B cell (primary cell): Measurements from ENCODE around the gene CASK. TPM values are rescaled to one million over a fixed set of nuclear protein-coding genes. Genes with fewer than 3 reads are reported as not detected.

Source experiments
- ATAC-seq: fragments of 200-7000 bp; cut with Tn5 transposase; one replicate; pipeline ENCODE4 v1.10.0; 2021; ENCODE audit warnings: low read depth, mild to moderate bottlenecking, moderate number of reproducible peaks, moderate library complexity
- CTCF ChIA-PET: fragments of 350-600 bp; sonication (Branson Sonifier 250); formaldehyde crosslinking; loops from one replicate; lab custom pipeline; 2021; ENCODE audit warnings: antibody characterized with exemption, inconsistent platforms; lab: Charles Lee
- POLR2A ChIA-PET: fragments of 350-600 bp; sonication (Branson Sonifier 250); formaldehyde crosslinking; loops from one replicate; lab custom pipeline; 2021; ENCODE audit warnings: antibody characterized with exemption; lab: Charles Lee
- DNase-seq: peaks from one replicate; pipeline ENCODE4 v3.0.0; 2013
- H2AFZ ChIP-seq: 2 replicates; pipeline ENCODE4 v1.6.1; 2012; ENCODE audit warnings: mild to moderate bottlenecking, low read depth, low read length; ENCODE audit not compliant: insufficient read depth, poor library complexity, severe bottlenecking
- H3K27ac ChIP-seq, 2 donors: 1 replicate in 1 of 2; 2 replicates in 1 of 2; pipeline ENCODE4 v1.5.1; 2012 to 2013; ENCODE audit warnings: low read length in 2 of 2, mild to moderate bottlenecking in 2 of 2, moderate library complexity in 1 of 2
- H3K27me3 ChIP-seq, 4 experiments: fragments of 200-600 bp in 1 of 4; sonication (generic) in 1 of 4; replicated peaks in 1 of 4; 1 replicate in 2 of 4; 2 replicates in 2 of 4; pipeline versions ENCODE4 v1.6.1 to v1.7.0; 2013 to 2016; ENCODE audit warnings: low read length in 3 of 4, mild to moderate bottlenecking in 2 of 4, mixed read lengths in 1 of 4, moderate library complexity in 1 of 4; ENCODE audit not compliant: insufficient read depth in 4 of 4, control insufficient read depth in 3 of 4; ENCODE audit errors: control extremely low read depth in 1 of 4
- H3K36me3 ChIP-seq, 2 experiments: replicated peaks in 1 of 2; 1 replicate in 1 of 2; 2 replicates in 1 of 2; pipeline versions ENCODE4 v1.6.1 to v1.7.1; 2013; ENCODE audit warnings: low read length in 1 of 2; ENCODE audit not compliant: insufficient read depth in 2 of 2, control insufficient read depth in 1 of 2; ENCODE audit errors: control extremely low read depth in 1 of 2, extremely low read depth in 1 of 2
- H3K4me1 ChIP-seq, 2 donors: fragments of 200-600 bp in 1 of 2; sonication (generic) in 1 of 2; 1 replicate in 1 of 2; 2 replicates in 1 of 2; pipeline versions ENCODE4 v1.5.1 to v1.6.1; 2013 to 2017; ENCODE audit warnings: low read length in 2 of 2; ENCODE audit not compliant: control insufficient read depth in 2 of 2, insufficient read depth in 2 of 2
- H3K4me2 ChIP-seq: replicated peaks from 2 replicates; pipeline ENCODE3; 2012; ENCODE audit warnings: mild to moderate bottlenecking, low read depth, low read length; ENCODE audit not compliant: poor library complexity, severe bottlenecking
- H3K4me3 ChIP-seq, 5 experiments: fragments of 200-600 bp in 1 of 5; sonication (generic) in 1 of 5; 1 replicate in 3 of 5; 2 replicates in 2 of 5; pipeline versions ENCODE4 v1.5.1 to v1.7.0; 2011 to 2016; ENCODE audit warnings: low read length in 4 of 5, mild to moderate bottlenecking in 4 of 5, low read depth in 2 of 5, control low read depth in 1 of 5, moderate library complexity in 1 of 5; ENCODE audit not compliant: insufficient read depth in 1 of 5; ENCODE audit errors: control extremely low read depth in 1 of 5, extremely low read depth in 1 of 5
- H3K79me2 ChIP-seq: fragments of 200-600 bp; sonication (generic); one replicate; pipeline ENCODE4 v1.6.0; 2016; ENCODE audit warnings: low read length; ENCODE audit not compliant: control insufficient read depth, insufficient read depth
- H3K9ac ChIP-seq: fragments of 200-600 bp; sonication (generic); 2 replicates; pipeline ENCODE4 v1.6.1; 2017; ENCODE audit warnings: mild to moderate bottlenecking, low read length, moderate library complexity
- H3K9me3 ChIP-seq, 3 donors: one replicate each; pipeline versions ENCODE4 v1.6.1 to v1.7.1; 2013; ENCODE audit warnings: low read length in 2 of 3; ENCODE audit not compliant: control insufficient read depth in 2 of 3, insufficient read depth in 1 of 3; ENCODE audit errors: control extremely low read depth in 1 of 3
- H4K20me1 ChIP-seq: 2 replicates; pipeline ENCODE4 v1.6.0; 2012; ENCODE audit warnings: mild to moderate bottlenecking, low read length; ENCODE audit not compliant: insufficient read depth, control insufficient read depth, poor library complexity, severe bottlenecking
- H3K27ac Mint-ChIP-seq: one replicate; pipeline ENCODE4 v1.8.0; 2021; ENCODE audit warnings: mixed read lengths
- H3K27me3 Mint-ChIP-seq: one replicate; pipeline ENCODE4 v1.8.0; 2021; ENCODE audit warnings: mixed read lengths
- H3K4me1 Mint-ChIP-seq: one replicate; pipeline ENCODE4 v1.8.0; 2021; ENCODE audit warnings: mixed read lengths
- H3K4me3 Mint-ChIP-seq: one replicate; pipeline ENCODE4 v1.8.0; 2021; ENCODE audit warnings: mixed read lengths
- H3K9me3 Mint-ChIP-seq: one replicate; pipeline ENCODE4 v1.8.0; 2022; ENCODE audit warnings: mixed read lengths; ENCODE audit not compliant: insufficient read depth
- EZH2 ChIP-seq: IDR thresholded peaks from 2 replicates; pipeline ENCODE4 v1.6.1; 2012; ENCODE audit warnings: borderline replicate concordance, low read depth, mild to moderate bottlenecking, moderate library complexity, low read length; ENCODE audit not compliant: insufficient read depth, poor library complexity, severe bottlenecking
- WGBS: methylation state at CpG from one replicate; pipeline ENCODE4 v1.1.5; 2013; ENCODE audit warnings: missing lambda C conversion rate; ENCODE audit not compliant: insufficient coverage; 5-methylcytosine and 5-hydroxymethylcytosine counted together
- intact Hi-C: fragments of 100-400 bp; cut with micrococcal nuclease; formaldehyde crosslinking; loops from one replicate; pipeline ENCODE4 v1.10.0; 2022
- polyA plus RNA-seq: library from polyadenylated mRNA; depleted of rRNA; stranded (reverse); fragments of >200 nt; gene quantifications from 2 replicates; pipeline ENCODE4 v1.2.3, GENCODE V29; 2012
- total RNA-seq, 2 donors: library from RNA; stranded (reverse); fragments of 120-200 nt in 1 of 2; gene quantifications; 1 replicate in 1 of 2; 2 replicates in 1 of 2; pipeline versions ENCODE4 v1.2.3 to v1.2.4, GENCODE V29; 2013 to 2022
- TF ChIP-seq, protein P1 (sequence below): fragments of 200-600 bp; IDR thresholded peaks from one replicate; pipeline ENCODE4 v1.8.0; 2022; ENCODE audit warnings: antibody characterized with exemption, mild to moderate bottlenecking

The CASK gene
- total and polyA plus RNA-seq, 2 donors (not counting 1 experiment from before 2014, with no cell fraction given), result 14.2 to 50.4 TPM

DNA sequence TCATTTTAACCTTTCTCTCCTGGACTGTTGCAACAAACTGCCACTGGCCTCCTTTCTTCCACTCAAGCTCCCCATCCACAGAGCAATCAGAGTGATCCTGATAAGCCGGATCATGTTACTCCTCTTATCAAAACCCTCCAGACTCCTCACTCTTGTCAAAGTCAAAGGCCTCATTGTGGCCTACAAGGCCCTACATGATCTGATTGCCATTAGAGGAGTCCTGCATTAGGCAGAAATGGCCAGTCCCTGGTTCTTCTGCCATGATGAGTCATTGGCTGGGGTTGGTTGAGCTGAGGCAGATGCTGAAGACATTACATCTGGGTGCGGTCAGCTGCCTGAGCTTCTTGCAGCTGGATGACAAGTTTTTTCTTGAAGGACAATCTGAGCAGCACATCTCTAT is 32.7 kb upstream of the CASK start:
- ChIA-PET POLR2A (no interaction called here), CTCF (no interaction called here)
- ATAC-seq (no peak), DNase-seq (no peak)
- Mint-ChIP-seq H3K4me3 (no peak overlapping the region), H3K27me3 (peaks cover 4% of the 10 kb centered on the region), H3K9me3 (no peaks in the 10 kb centered on the region), H3K27ac (no peak overlapping the region), H3K4me1 (no peaks in the 10 kb centered on the region)
- intact Hi-C loops, result no loop called here
- TF ChIP-seq, protein P1, sequence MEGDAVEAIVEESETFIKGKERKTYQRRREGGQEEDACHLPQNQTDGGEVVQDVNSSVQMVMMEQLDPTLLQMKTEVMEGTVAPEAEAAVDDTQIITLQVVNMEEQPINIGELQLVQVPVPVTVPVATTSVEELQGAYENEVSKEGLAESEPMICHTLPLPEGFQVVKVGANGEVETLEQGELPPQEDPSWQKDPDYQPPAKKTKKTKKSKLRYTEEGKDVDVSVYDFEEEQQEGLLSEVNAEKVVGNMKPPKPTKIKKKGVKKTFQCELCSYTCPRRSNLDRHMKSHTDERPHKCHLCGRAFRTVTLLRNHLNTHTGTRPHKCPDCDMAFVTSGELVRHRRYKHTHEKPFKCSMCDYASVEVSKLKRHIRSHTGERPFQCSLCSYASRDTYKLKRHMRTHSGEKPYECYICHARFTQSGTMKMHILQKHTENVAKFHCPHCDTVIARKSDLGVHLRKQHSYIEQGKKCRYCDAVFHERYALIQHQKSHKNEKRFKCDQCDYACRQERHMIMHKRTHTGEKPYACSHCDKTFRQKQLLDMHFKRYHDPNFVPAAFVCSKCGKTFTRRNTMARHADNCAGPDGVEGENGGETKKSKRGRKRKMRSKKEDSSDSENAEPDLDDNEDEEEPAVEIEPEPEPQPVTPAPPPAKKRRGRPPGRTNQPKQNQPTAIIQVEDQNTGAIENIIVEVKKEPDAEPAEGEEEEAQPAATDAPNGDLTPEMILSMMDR, result no peak
- TF ChIP-seq EZH2, result no peak
- Histone ChIP-seq H4K20me1 (no peaks in the 10 kb centered on the region), H3K4me3 (no peak overlapping the region), H3K9me3 (no peaks in the 10 kb centered on the region), H3K27ac (no peak overlapping the region), H3K9ac (no peak overlapping the region), H3K36me3 (no peaks in the 10 kb centered on the region), H3K27me3 (no peaks in the 10 kb centered on the region), H3K79me2 (no peaks in the 10 kb centered on the region), H3K4me1 (no peaks in the 10 kb centered on the region), H3K4me2 (no peak overlapping the region), H2AFZ (no peak overlapping the region)
- no CpG with 5 or more reads among the region's 2 CpGs for WGBS

DNA sequence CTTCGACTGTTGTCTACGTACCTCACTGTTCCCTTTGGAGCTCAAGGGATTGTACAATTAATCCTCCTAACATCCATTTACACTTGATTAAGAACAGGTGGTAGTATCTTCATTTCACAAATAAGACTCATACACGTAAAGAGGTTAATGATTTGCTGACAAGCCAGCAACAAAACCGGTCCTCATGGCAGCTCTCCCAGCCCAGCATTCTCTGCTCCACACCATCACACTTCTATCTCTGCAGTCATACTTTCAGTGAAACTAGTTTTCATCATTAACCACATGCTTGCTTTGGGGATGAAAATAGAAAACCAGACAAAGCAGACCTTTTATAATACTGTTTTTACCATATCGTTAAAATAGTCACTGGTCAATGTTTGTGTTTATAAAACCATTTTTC is 28.7 kb upstream of the CASK start:
- Mint-ChIP-seq H3K4me3 (no peak overlapping the region), H3K4me1 (no peaks in the 10 kb centered on the region), H3K9me3 (no peaks in the 10 kb centered on the region), H3K27ac (no peak overlapping the region), H3K27me3 (no peaks in the 10 kb centered on the region)
- DNase-seq, result no peak
- Histone ChIP-seq H3K27ac (no peak overlapping the region), H3K9me3 (no peaks in the 10 kb centered on the region), H3K4me3 (no peak overlapping the region), H4K20me1 (no peaks in the 10 kb centered on the region), H3K27me3 (no peaks in the 10 kb centered on the region), H3K79me2 (no peaks in the 10 kb centered on the region), H3K4me2 (no peak overlapping the region), H3K4me1 (no peaks in the 10 kb centered on the region), H2AFZ (no peak overlapping the region), H3K36me3 (no peaks in the 10 kb centered on the region), H3K9ac (no peak overlapping the region)
- ChIA-PET CTCF (no interaction called here), POLR2A (no interaction called here)
- ATAC-seq, result no peak
- TF ChIP-seq, protein P1, result no peak
- no peak for TF ChIP-seq EZH2
- intact Hi-C loops, result no loop called here
- no CpG with 5 or more reads among the region's 5 CpGs for WGBS
